ENCODE results near the gene SUCLG2. TPM values are rescaled to one million over a fixed set of nuclear protein-coding genes. Genes with fewer than 3 reads are reported as not detected.
"Not testable (repeated sequence)": the region's sequence is repeated elsewhere in the genome, so short reads cannot be mapped to it uniquely, and the experiment has no call there.

The SUCLG2 gene
- total and polyA plus RNA-seq, 2 donors, result 58.9 to 72.8 TPM

- WGBS, result 87% methylated on average over 3 of the region's 3 CpGs
- no peak for DNase-seq (ENCODE audit: extremely low spot score)
- H3K4me1 ChIP-seq (ENCODE audit: insufficient read depth), result peaks cover 2% of the 10 kb centered on the region
Measured at GRCh38 chr3:67557848-67558355, 96.5 kb downstream of the SUCLG2 start.

GRCh38 chr3:67551361-67552016 is 102.9 kb downstream of the SUCLG2 start:
- DNase-seq (ENCODE audit: extremely low spot score), result no peak
- Histone ChIP-seq H3K4me3 (ENCODE audit: low read depth, low read length) (no peak overlapping the region), H3K4me1 (ENCODE audit: insufficient read depth) (no peaks in the 10 kb centered on the region), H3K27ac (ENCODE audit: low read depth) (no peak overlapping the region), H3K36me3 (ENCODE audit: insufficient read depth) (no peaks in the 10 kb centered on the region)
- 67% methylated on average over 6 of the region's 6 CpGs for WGBS

More at GRCh38 chr3:67557848-67558355, 96.5 kb downstream of the SUCLG2 start:
- Histone ChIP-seq H3K27ac (ENCODE audit: low read depth) (no peak overlapping the region), H3K4me3 (ENCODE audit: low read depth, low read length) (no peak overlapping the region), H3K36me3 (ENCODE audit: insufficient read depth) (no peaks in the 10 kb centered on the region)

GRCh38 chr3:67550541-67550940 is 103.9 kb downstream of the SUCLG2 start:
- Histone ChIP-seq H3K4me1 (ENCODE audit: insufficient read depth) (no peaks in the 10 kb centered on the region), H3K36me3 (ENCODE audit: insufficient read depth) (no peaks in the 10 kb centered on the region), H3K4me3 (ENCODE audit: low read depth, low read length) (no peak overlapping the region), H3K27ac (ENCODE audit: low read depth) (no peak overlapping the region)
- DNase-seq (ENCODE audit: extremely low spot score), result no peak
- WGBS, result 85% methylated on average over 7 of the region's 7 CpGs

GRCh38 chr3:67542502-67543250 is 111.7 kb downstream of the SUCLG2 start:
- 97% methylated on average over 3 of the region's 3 CpGs for WGBS
- not testable (repeated sequence) for DNase-seq (ENCODE audit: extremely low spot score); H3K36me3 ChIP-seq (ENCODE audit: insufficient read depth); H3K27ac ChIP-seq (ENCODE audit: low read depth); H3K4me1 ChIP-seq (ENCODE audit: insufficient read depth); H3K4me3 ChIP-seq (ENCODE audit: low read depth, low read length)

- H3K4me1 ChIP-seq (ENCODE audit: insufficient read depth), result no peaks in the 10 kb centered on the region
- no peak for DNase-seq (ENCODE audit: extremely low spot score)
- 85% methylated on average over 8 of the region's 8 CpGs for WGBS
- no peak overlapping the region for H3K27ac ChIP-seq (ENCODE audit: low read depth)
- H3K36me3 ChIP-seq (ENCODE audit: insufficient read depth), result no peaks in the 10 kb centered on the region
- H3K4me3 ChIP-seq (ENCODE audit: low read depth, low read length), result no peak overlapping the region
Measured at GRCh38 chr3:67540198-67540894, 114.1 kb downstream of the SUCLG2 start.

- H3K4me1 ChIP-seq (ENCODE audit: insufficient read depth); H3K36me3 ChIP-seq (ENCODE audit: insufficient read depth); H3K27ac ChIP-seq (ENCODE audit: low read depth); H3K4me3 ChIP-seq (ENCODE audit: low read depth, low read length); DNase-seq (ENCODE audit: extremely low spot score): not testable (repeated sequence)
- WGBS, result 84% methylated on average over 4 of the region's 4 CpGs
Measured at GRCh38 chr3:67537203-67537602, 117.2 kb downstream of the SUCLG2 start.

- H3K36me3 ChIP-seq (ENCODE audit: insufficient read depth), result no peaks in the 10 kb centered on the region
- 79% methylated on average over 3 of the region's 3 CpGs for WGBS
- no peaks in the 10 kb centered on the region for H3K4me1 ChIP-seq (ENCODE audit: insufficient read depth)
- no peak overlapping the region for H3K4me3 ChIP-seq (ENCODE audit: low read depth, low read length)
- H3K27ac ChIP-seq (ENCODE audit: low read depth), result no peak overlapping the region
- no peak for DNase-seq (ENCODE audit: extremely low spot score)
Measured at GRCh38 chr3:67535006-67535405, 119.4 kb downstream of the SUCLG2 start.

- no peaks in the 10 kb centered on the region for H3K4me1 ChIP-seq (ENCODE audit: insufficient read depth)
- H3K36me3 ChIP-seq (ENCODE audit: insufficient read depth), result no peaks in the 10 kb centered on the region
- H3K4me3 ChIP-seq (ENCODE audit: low read depth, low read length), result no peak overlapping the region
- DNase-seq (ENCODE audit: extremely low spot score), result no peak
- no peak overlapping the region for H3K27ac ChIP-seq (ENCODE audit: low read depth)
Measured at GRCh38 chr3:67534594-67534993, 119.8 kb downstream of the SUCLG2 start.

GRCh38 chr3:67531181-67532101 is 123.0 kb downstream of the SUCLG2 start:
- 92% methylated on average over 6 of the region's 6 CpGs for WGBS
- Histone ChIP-seq H3K27ac (ENCODE audit: low read depth) (no peak overlapping the region), H3K4me3 (ENCODE audit: low read depth, low read length) (no peak overlapping the region), H3K36me3 (ENCODE audit: insufficient read depth) (peaks cover 4% of the 10 kb centered on the region), H3K4me1 (ENCODE audit: insufficient read depth) (no peaks in the 10 kb centered on the region)
- no peak for DNase-seq (ENCODE audit: extremely low spot score)

GRCh38 chr3:67529915-67530314 is 124.5 kb downstream of the SUCLG2 start:
- Histone ChIP-seq H3K27ac (ENCODE audit: low read depth) (no peak overlapping the region), H3K4me3 (ENCODE audit: low read depth, low read length) (no peak overlapping the region), H3K4me1 (ENCODE audit: insufficient read depth) (no peaks in the 10 kb centered on the region), H3K36me3 (ENCODE audit: insufficient read depth) (peaks cover 4% of the 10 kb centered on the region)
- DNase-seq (ENCODE audit: extremely low spot score), result no peak
- 78% methylated on average over 1 of the region's 1 CpG for WGBS

GRCh38 chr3:67529337-67529736 is 125.1 kb downstream of the SUCLG2 start:
- peaks cover 4% of the 10 kb centered on the region for H3K36me3 ChIP-seq (ENCODE audit: insufficient read depth)
- no peak overlapping the region for H3K27ac ChIP-seq (ENCODE audit: low read depth)
- WGBS, result 96% methylated on average over 1 of the region's 1 CpG
- H3K4me1 ChIP-seq (ENCODE audit: insufficient read depth), result no peaks in the 10 kb centered on the region
- DNase-seq (ENCODE audit: extremely low spot score), result no peak
- no peak overlapping the region for H3K4me3 ChIP-seq (ENCODE audit: low read depth, low read length)

- no peak overlapping the region for H3K27ac ChIP-seq (ENCODE audit: low read depth)
- 95% methylated on average over 2 of the region's 2 CpGs for WGBS
- peaks cover 4% of the 10 kb centered on the region for H3K36me3 ChIP-seq (ENCODE audit: insufficient read depth)
- H3K4me1 ChIP-seq (ENCODE audit: insufficient read depth), result no peaks in the 10 kb centered on the region
- DNase-seq (ENCODE audit: extremely low spot score), result no peak
- no peak overlapping the region for H3K4me3 ChIP-seq (ENCODE audit: low read depth, low read length)
Measured at GRCh38 chr3:67526246-67526645, 128.2 kb downstream of the SUCLG2 start.

GRCh38 chr3:67524046-67524445 is 130.4 kb downstream of the SUCLG2 start:
- Histone ChIP-seq H3K27ac (ENCODE audit: low read depth) (no peak overlapping the region), H3K4me1 (ENCODE audit: insufficient read depth) (no peaks in the 10 kb centered on the region), H3K36me3 (ENCODE audit: insufficient read depth) (peaks cover 8% of the 10 kb centered on the region), H3K4me3 (ENCODE audit: low read depth, low read length) (no peak overlapping the region)
- DNase-seq (ENCODE audit: extremely low spot score), result no peak
- WGBS, result 90% methylated on average over 6 of the region's 6 CpGs

All from urinary bladder (tissue), 4 donors.